Stomach (tissue), 4 donors: ENCODE results near the gene KCNQ4.

Source experiments
- EP300 ChIP-seq: sonication (generic); formaldehyde crosslinking; IDR thresholded peaks from one replicate; pipeline ENCODE4 v1.6.1; 2017; ENCODE audit warnings: antibody characterized with exemption
- POLR2A ChIP-seq, 4 donors: fragments of 450-650 bp; IDR thresholded peaks; one replicate each; pipeline ENCODE4 v1.6.1; 2016; ENCODE audit warnings: antibody characterized with exemption in 4 of 4, control low read depth in 2 of 4, mild to moderate bottlenecking in 1 of 4, moderate library complexity in 1 of 4
- TF ChIP-seq, protein P1 (sequence below), 7 experiments: fragments of 450-650 bp in 4 of 7; fragments of 200-600 bp in 3 of 7; sonication (generic) in 3 of 7; IDR thresholded peaks; one replicate each; pipeline ENCODE4 v1.5.1; 2016 to 2019; ENCODE audit warnings: antibody characterized with exemption in 7 of 7, control low read depth in 2 of 7, mild to moderate bottlenecking in 1 of 7

DNA sequence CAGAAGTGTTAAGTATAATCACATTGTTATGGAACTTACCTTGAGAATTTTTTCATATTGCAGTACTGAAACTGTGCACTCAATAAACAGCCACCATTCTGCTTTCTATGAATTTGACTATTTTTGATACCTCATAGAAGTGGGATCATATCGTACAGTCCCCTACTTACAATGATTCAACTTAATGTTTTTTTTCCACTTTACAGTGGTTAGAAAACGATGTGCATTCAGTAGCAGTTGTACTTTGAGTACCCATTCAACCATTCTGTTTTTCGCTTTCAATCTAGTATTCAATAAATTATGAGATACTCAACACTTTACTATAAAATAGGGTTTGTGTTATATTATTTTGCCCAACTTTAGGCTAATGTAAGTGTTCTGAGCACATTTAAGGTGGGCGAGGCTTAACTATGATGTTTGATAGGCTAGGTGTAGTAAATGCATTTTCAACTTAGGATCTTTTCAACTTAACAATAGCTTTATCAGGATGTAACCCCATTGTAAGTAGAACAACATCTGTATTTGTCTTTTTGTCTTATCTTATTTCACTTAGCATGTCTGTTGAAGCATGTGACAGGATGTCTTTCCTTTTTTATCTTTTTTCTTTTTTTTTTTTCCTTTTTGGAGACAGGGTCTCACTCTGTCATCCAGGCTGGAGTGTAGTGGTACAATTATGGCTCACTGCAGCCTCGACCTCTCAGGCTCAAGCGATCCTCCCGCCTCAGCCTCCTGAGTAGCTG is 42.4 kb upstream of the KCNQ4 start:
- TF ChIP-seq, protein P1, sequence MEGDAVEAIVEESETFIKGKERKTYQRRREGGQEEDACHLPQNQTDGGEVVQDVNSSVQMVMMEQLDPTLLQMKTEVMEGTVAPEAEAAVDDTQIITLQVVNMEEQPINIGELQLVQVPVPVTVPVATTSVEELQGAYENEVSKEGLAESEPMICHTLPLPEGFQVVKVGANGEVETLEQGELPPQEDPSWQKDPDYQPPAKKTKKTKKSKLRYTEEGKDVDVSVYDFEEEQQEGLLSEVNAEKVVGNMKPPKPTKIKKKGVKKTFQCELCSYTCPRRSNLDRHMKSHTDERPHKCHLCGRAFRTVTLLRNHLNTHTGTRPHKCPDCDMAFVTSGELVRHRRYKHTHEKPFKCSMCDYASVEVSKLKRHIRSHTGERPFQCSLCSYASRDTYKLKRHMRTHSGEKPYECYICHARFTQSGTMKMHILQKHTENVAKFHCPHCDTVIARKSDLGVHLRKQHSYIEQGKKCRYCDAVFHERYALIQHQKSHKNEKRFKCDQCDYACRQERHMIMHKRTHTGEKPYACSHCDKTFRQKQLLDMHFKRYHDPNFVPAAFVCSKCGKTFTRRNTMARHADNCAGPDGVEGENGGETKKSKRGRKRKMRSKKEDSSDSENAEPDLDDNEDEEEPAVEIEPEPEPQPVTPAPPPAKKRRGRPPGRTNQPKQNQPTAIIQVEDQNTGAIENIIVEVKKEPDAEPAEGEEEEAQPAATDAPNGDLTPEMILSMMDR (IDR thresholded peaks at IDR 0.05) = no peak
- TF ChIP-seq POLR2A (IDR thresholded peaks at IDR 0.05) = no peak
- TF ChIP-seq EP300 = no peak
